GM12878 (cell line): ENCODE results near the gene ITPR2. TPM values are rescaled to one million over a fixed set of nuclear protein-coding genes. Genes with fewer than 3 reads are reported as not detected.

Experiments
- ATAC-seq: fragments of 200-7000 bp; cut with Tn5 transposase; 3 replicates; pipeline ENCODE4 v1.9.1; 2020; ENCODE audit warnings: mild to moderate bottlenecking, moderate library complexity
- BruUV-seq: library from RNA; stranded (reverse); fragments of 400-500 nt; replicated peaks from 2 replicates; lab custom pipeline; 2021; lab: Mats Ljungman, UMichigan
- CTCF ChIA-PET: fragments of 300-600 bp; sonication (Branson Sonifier 250); formaldehyde crosslinking; extraction: SDS; loops from one replicate; lab custom pipeline; 2021; ENCODE audit warnings: inconsistent platforms; lab: Yijun Ruan, JAX
- POLR2A ChIA-PET: fragments of 350-600 bp; formaldehyde crosslinking; extraction: SDS; loops from one replicate; lab custom pipeline; 2021; ENCODE audit warnings: inconsistent platforms; lab: Charles Lee
- RAD21 ChIA-PET: fragments of 300-600 bp; sonication (Branson Sonifier 250); formaldehyde crosslinking; loops from one replicate; lab custom pipeline; 2023; ENCODE audit warnings: antibody characterized with exemption; ENCODE audit not compliant: unreplicated experiment; lab: Charles Lee
- SMC1A ChIA-PET: fragments of 300-600 bp; sonication (Branson Sonifier 250); formaldehyde crosslinking; loops from one replicate; lab custom pipeline; 2023; ENCODE audit not compliant: unreplicated experiment, uncharacterized antibody; lab: Charles Lee
- DNase-seq: peaks from one replicate; pipeline ENCODE4 v3.0.0-alpha.2; 2011; ENCODE audit warnings: low read depth, low spot score
- FAIRE-seq: peaks from 3 replicates; lab custom pipeline; 2011; peaks lifted over from hg19 to GRCh38; lab: Jason Lieb, UNC
- H2AFZ ChIP-seq: 2 replicates; pipeline ENCODE4 v1.6.0; 2011; ENCODE audit warnings: low read depth, low read length, control low read depth; ENCODE audit not compliant: control insufficient read depth
- H3K27ac ChIP-seq: 2 replicates; pipeline ENCODE4 v1.5.1; 2011; ENCODE audit warnings: control low read depth; ENCODE audit not compliant: control insufficient read depth, insufficient read depth
- H3K27me3 ChIP-seq, 2 experiments: replicated peaks in 1 of 2; 2 replicates each; pipeline versions ENCODE4 v1.6.0 to v1.6.1; 2011; ENCODE audit warnings: low read length in 1 of 2; ENCODE audit not compliant: control insufficient read depth in 2 of 2, insufficient read depth in 2 of 2
- H3K36me3 ChIP-seq, 2 experiments: 2 replicates each; pipeline ENCODE4 v1.5.1; 2011; ENCODE audit warnings: low read length in 1 of 2; ENCODE audit not compliant: control insufficient read depth in 2 of 2, insufficient read depth in 2 of 2
- H3K4me1 ChIP-seq: 2 replicates; pipeline ENCODE4 v1.6.1; 2011; ENCODE audit warnings: mild to moderate bottlenecking, low read length, moderate library complexity, mixed read lengths; ENCODE audit not compliant: control insufficient read depth, insufficient read depth
- H3K4me2 ChIP-seq: 2 replicates; pipeline ENCODE4 v1.6.0; 2011; ENCODE audit warnings: control low read depth; ENCODE audit not compliant: control insufficient read depth, insufficient read depth
- H3K4me3 ChIP-seq: fragments of 200-600 bp; sonication (generic); 2 replicates; pipeline ENCODE4 v1.5.1; 2016
- H3K79me2 ChIP-seq: 2 replicates; pipeline ENCODE4 v1.6.0; 2011; ENCODE audit warnings: low read length; ENCODE audit not compliant: control insufficient read depth, insufficient read depth
- H3K9ac ChIP-seq: 2 replicates; pipeline ENCODE4 v1.8.0; 2011; ENCODE audit warnings: low read length, control low read depth, mixed read lengths; ENCODE audit not compliant: control insufficient read depth, insufficient read depth
- H3K9me3 ChIP-seq: replicated peaks from 3 replicates; pipeline ENCODE4 v1.5.1; 2011; ENCODE audit warnings: mild to moderate bottlenecking, low read length; ENCODE audit not compliant: control insufficient read depth, insufficient read depth
- H4K20me1 ChIP-seq: 2 replicates; pipeline ENCODE4 v1.6.0; 2011; ENCODE audit not compliant: control insufficient read depth, insufficient read depth
- BCL11A ChIP-seq: IDR thresholded peaks from 2 replicates; pipeline ENCODE4 v1.6.1; 2011; ENCODE audit warnings: low read depth, low read length
- ETV6 ChIP-seq, 2 experiments: fragments of 450-650 bp in 1 of 2; IDR thresholded peaks in 1 of 2; conservative IDR thresholded peaks in 1 of 2; 2 replicates each; pipeline ENCODE4 v1.6.1; 2014; ENCODE audit warnings: antibody characterized with exemption in 1 of 2, borderline replicate concordance in 1 of 2, low read depth in 1 of 2, mild to moderate bottlenecking in 1 of 2, moderate library complexity in 1 of 2
- NBN ChIP-seq: fragments of 450-650 bp; IDR thresholded peaks from 2 replicates; pipeline ENCODE4 v1.6.1; 2016
- SPI1 ChIP-seq: IDR thresholded peaks from 2 replicates; pipeline ENCODE4 v1.6.1; 2011; ENCODE audit warnings: low read depth, mild to moderate bottlenecking, low read length, moderate library complexity, borderline replicate concordance; ENCODE audit not compliant: insufficient read depth
- WGBS: methylation state at CpG from one replicate; pipeline ENCODE4 v1.1.6; 2016; ENCODE audit warnings: low lambda C conversion rate; ENCODE audit not compliant: insufficient replicate concordance, insufficient coverage; ENCODE audit errors: missing lambda C conversion rate; 5-methylcytosine and 5-hydroxymethylcytosine counted together
- in situ Hi-C: fragments of 300-500 bp; cut with MboI; formaldehyde crosslinking; loops from 9 replicates; pipeline ENCODE4 v1.14.3; 2018; ENCODE audit warnings: mixed read lengths
- intact Hi-C: fragments of 100-400 bp; cut with micrococcal nuclease; formaldehyde crosslinking; loops from one replicate; pipeline ENCODE4 v1.14.2; 2022; ENCODE audit not compliant: unreplicated experiment
- polyA plus RNA-seq, 11 experiments: library from polyadenylated mRNA; depleted of rRNA in 4 of 11; unstranded in 6 of 11; stranded (reverse) in 5 of 11; fragments of >200 nt; fragmentation: Nextera tagmentation in 4 of 11; fragmentation: Illumina TruSeq in 1 of 11; extraction: Ambion mirVana in 4 of 11; extraction: Trizol in 1 of 11; gene quantifications; 1 replicate in 1 of 11; 2 replicates in 10 of 11; pipeline versions ENCODE4 v1.2.1 to v1.2.3, GENCODE V29; 2011 to 2016; ENCODE audit warnings: inconsistent platforms in 2 of 11, missing spikeins in 2 of 11, low read depth in 1 of 11
- total RNA-seq, 4 experiments: library from RNA; depleted of rRNA in 3 of 4; stranded (reverse); fragments of >200 nt in 3 of 4; fragmentation: Illumina TruSeq in 1 of 4; extraction: Trizol in 1 of 4; gene quantifications; 2 replicates each; pipeline versions ENCODE4 v1.2.1 to v1.2.3, GENCODE V29; 2013 to 2021

ITPR2 gene
- total and polyA plus RNA-seq, 10 of the 15 experiments (the other 5 are each of a cell fraction or from before 2014, with no cell fraction given): 7.5 to 76.2 (median 47.1) TPM

- intact Hi-C loops: loop anchor here (5.0 kb wide), 1 partner anchor 88 kb away; no protein-coding TSS in a partner anchor
- no peak for FAIRE-seq
Measured at GRCh38 chr12:26520109-26520508, 312.9 kb downstream of the ITPR2 start.

GRCh38 chr12:26519462-26519861 is 313.5 kb downstream of the ITPR2 start:
- Histone ChIP-seq H3K79me2 (no peaks in the 10 kb centered on the region), H3K27ac (no peak overlapping the region), H3K27me3 (no peaks in the 10 kb centered on the region), H3K4me1 (peaks cover 2% of the 10 kb centered on the region; the same call in 1 of the 2 replicates), H3K9me3 (no peaks in the 10 kb centered on the region), H3K4me2 (no peak overlapping the region), H3K36me3 (no peaks in the 10 kb centered on the region), H3K9ac (no peak overlapping the region), H4K20me1 (no peaks in the 10 kb centered on the region), H3K4me3 (no peak overlapping the region), H2AFZ (no peak overlapping the region)
- FAIRE-seq: no peak
- ChIA-PET RAD21 (no interaction called here), SMC1A (interaction anchor here (1.6 to 2.6 kb wide), 2 partner anchors 9 to 400 kb away, joined by 4 to 5 read pairs; no protein-coding TSS in a partner anchor), CTCF (interaction anchor here (2.6 kb wide), 1 partner anchor 400 kb away, joined by 7 read pairs; no protein-coding TSS in a partner anchor), POLR2A (no interaction called here)
- no peak for TF ChIP-seq BCL11A
- in situ Hi-C loops (no loop called here), intact Hi-C loops (loop anchor here (5.0 kb wide), 1 partner anchor 417 kb away; no protein-coding TSS in a partner anchor)
- no peak for DNase-seq
- ATAC-seq: no peak
- BruUV-seq: no TSS peak
- WGBS: 100% methylated on average over 3 of the region's 3 CpGs

More at GRCh38 chr12:26520109-26520508, 312.9 kb downstream of the ITPR2 start:
- ChIA-PET POLR2A (no interaction called here), CTCF (interaction anchor here (2.6 kb wide), 1 partner anchor 401 kb away, joined by 7 read pairs; no protein-coding TSS in a partner anchor), SMC1A (interaction anchor here (0.6 to 2.6 kb wide), 4 partner anchors 10 to 423 kb away, joined by 3 to 5 read pairs (median 4); no protein-coding TSS in a partner anchor), RAD21 (no interaction called here)
- no peak overlapping the region for H3K9ac ChIP-seq
- BruUV-seq: no TSS peak
- no peak overlapping the region for H3K4me2 ChIP-seq
- in situ Hi-C loops: no loop called here
- no peaks in the 10 kb centered on the region for H4K20me1 ChIP-seq
- H3K36me3 ChIP-seq: no peaks in the 10 kb centered on the region
- DNase-seq (no peak), ATAC-seq (no peak)
- peaks cover 1% of the 10 kb centered on the region; the same call in 1 of the 3 replicates for H3K9me3 ChIP-seq
- H3K27me3 ChIP-seq: no peaks in the 10 kb centered on the region
- 44% methylated on average over 1 of the region's 1 CpG for WGBS
- H3K4me3 ChIP-seq: no peak overlapping the region
- no peak overlapping the region for H2AFZ ChIP-seq
- H3K27ac ChIP-seq: no peak overlapping the region
- TF ChIP-seq NBN: no peak
- TF ChIP-seq ETV6 (conservative IDR thresholded peaks at IDR 0.05 in 1 of 2, IDR thresholded peaks at IDR 0.05 in 1 of 2; ENCODE audit: borderline replicate concordance in 1 of 2, low read depth in 1 of 2): peak in 1 of 2 experiments; percentile 71; a peak in 2 of 4 replicates
- peak; percentile 11; the same call in 1 of the 2 replicates for TF ChIP-seq SPI1
- H3K79me2 ChIP-seq: no peaks in the 10 kb centered on the region
- peaks cover 2% of the 10 kb centered on the region; the same call in 1 of the 2 replicates for H3K4me1 ChIP-seq
